OCI-LY3 (cell line): ENCODE data around the gene AFAP1L1.

ENCODE experiments used
- H2AFZ ChIP-seq: fragments of 200-600, 300-600 bp; shearing (Covaris generic); 2 replicates; pipeline ENCODE4 v1.6.0; 2014; ENCODE audit warnings: antibody characterized with exemption, low read depth, low read length
- H3K27ac ChIP-seq: fragments of 200-600, 300-600 bp; sonication (generic); 2 replicates; pipeline ENCODE4 v1.5.1; 2014; ENCODE audit warnings: mild to moderate bottlenecking, low read length, moderate library complexity, mixed read lengths
- H3K27me3 ChIP-seq: fragments of 200-600, 300-600 bp; sonication (generic); 2 replicates; pipeline ENCODE4 v1.6.1; 2014; ENCODE audit warnings: low read depth, low read length, mixed read lengths
- H3K36me3 ChIP-seq: fragments of 200-600, 300-600 bp; sonication (generic); replicated peaks from 2 replicates; pipeline ENCODE3; 2014; ENCODE audit warnings: low read depth, low read length, mixed read lengths
- H3K4me1 ChIP-seq: fragments of 300-600, 200-600 bp; sonication (generic); 2 replicates; pipeline ENCODE4 v1.6.1; 2014; ENCODE audit warnings: low read length, mixed read lengths
- H3K4me2 ChIP-seq: fragments of 200-600, 300-600 bp; sonication (generic); 2 replicates; pipeline ENCODE4 v1.6.1; 2014; ENCODE audit warnings: low read length, mixed read lengths
- H3K4me3 ChIP-seq: fragments of 300-600, 200-600 bp; sonication (generic); 2 replicates; pipeline ENCODE4 v1.5.1; 2014; ENCODE audit warnings: antibody characterized with exemption, mild to moderate bottlenecking, low read length, moderate library complexity
- H3K79me2 ChIP-seq: fragments of 300-600, 200-600 bp; shearing (Covaris generic); 2 replicates; pipeline ENCODE4 v1.6.1; 2014; ENCODE audit warnings: mild to moderate bottlenecking, low read length, mixed read lengths
- H3K9ac ChIP-seq: fragments of 300-600, 200-600 bp; shearing (Covaris generic); 2 replicates; pipeline ENCODE4 v1.6.0; 2014; ENCODE audit warnings: mild to moderate bottlenecking, low read length, moderate library complexity
- H3K9me3 ChIP-seq: fragments of 200-600, 300-600 bp; shearing (Covaris generic); 2 replicates; pipeline ENCODE4 v1.6.1; 2014; ENCODE audit warnings: low read length, mixed read lengths; ENCODE audit not compliant: insufficient read depth
- H4K20me1 ChIP-seq: fragments of 200-600, 300-600 bp; sonication (generic); 2 replicates; pipeline ENCODE4 v1.6.1; 2016; ENCODE audit warnings: low read length, mixed read lengths; ENCODE audit not compliant: insufficient read depth
- EZH2phosphoT487 ChIP-seq: fragments of 200-600 bp; shearing (Covaris generic); IDR thresholded peaks from 2 replicates; pipeline ENCODE4 v1.6.1; 2018; ENCODE audit warnings: antibody characterized with exemption, mixed run types, low read depth
- TF ChIP-seq, protein P1 (sequence below): fragments of 200-600, 300-600 bp; sonication (generic); IDR thresholded peaks from 2 replicates; pipeline ENCODE4 v1.5.1; 2014; ENCODE audit warnings: antibody characterized with exemption, low read length, low read depth

The AFAP1L1 gene

GRCh38 chr5:149265068-149265465, 6.6 kb upstream of the AFAP1L1 start:
- H3K4me1 ChIP-seq, result no peaks in the 10 kb centered on the region
- TF ChIP-seq, protein P1, sequence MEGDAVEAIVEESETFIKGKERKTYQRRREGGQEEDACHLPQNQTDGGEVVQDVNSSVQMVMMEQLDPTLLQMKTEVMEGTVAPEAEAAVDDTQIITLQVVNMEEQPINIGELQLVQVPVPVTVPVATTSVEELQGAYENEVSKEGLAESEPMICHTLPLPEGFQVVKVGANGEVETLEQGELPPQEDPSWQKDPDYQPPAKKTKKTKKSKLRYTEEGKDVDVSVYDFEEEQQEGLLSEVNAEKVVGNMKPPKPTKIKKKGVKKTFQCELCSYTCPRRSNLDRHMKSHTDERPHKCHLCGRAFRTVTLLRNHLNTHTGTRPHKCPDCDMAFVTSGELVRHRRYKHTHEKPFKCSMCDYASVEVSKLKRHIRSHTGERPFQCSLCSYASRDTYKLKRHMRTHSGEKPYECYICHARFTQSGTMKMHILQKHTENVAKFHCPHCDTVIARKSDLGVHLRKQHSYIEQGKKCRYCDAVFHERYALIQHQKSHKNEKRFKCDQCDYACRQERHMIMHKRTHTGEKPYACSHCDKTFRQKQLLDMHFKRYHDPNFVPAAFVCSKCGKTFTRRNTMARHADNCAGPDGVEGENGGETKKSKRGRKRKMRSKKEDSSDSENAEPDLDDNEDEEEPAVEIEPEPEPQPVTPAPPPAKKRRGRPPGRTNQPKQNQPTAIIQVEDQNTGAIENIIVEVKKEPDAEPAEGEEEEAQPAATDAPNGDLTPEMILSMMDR, result no peak
- no peak for TF ChIP-seq EZH2phosphoT487
- no peak overlapping the region for H3K27ac ChIP-seq
- no peaks in the 10 kb centered on the region for H3K36me3 ChIP-seq
- no peak overlapping the region for H3K4me2 ChIP-seq
- no peaks in the 10 kb centered on the region for H3K79me2 ChIP-seq
- no peak overlapping the region for H3K4me3 ChIP-seq
- no peak overlapping the region for H2AFZ ChIP-seq
- H3K9me3 ChIP-seq, result no peaks in the 10 kb centered on the region
- H3K27me3 ChIP-seq, result peaks cover 3% of the 10 kb centered on the region; the same call in 1 of the 2 replicates
- H3K9ac ChIP-seq, result no peak overlapping the region
- H4K20me1 ChIP-seq, result no peaks in the 10 kb centered on the region

DNA sequence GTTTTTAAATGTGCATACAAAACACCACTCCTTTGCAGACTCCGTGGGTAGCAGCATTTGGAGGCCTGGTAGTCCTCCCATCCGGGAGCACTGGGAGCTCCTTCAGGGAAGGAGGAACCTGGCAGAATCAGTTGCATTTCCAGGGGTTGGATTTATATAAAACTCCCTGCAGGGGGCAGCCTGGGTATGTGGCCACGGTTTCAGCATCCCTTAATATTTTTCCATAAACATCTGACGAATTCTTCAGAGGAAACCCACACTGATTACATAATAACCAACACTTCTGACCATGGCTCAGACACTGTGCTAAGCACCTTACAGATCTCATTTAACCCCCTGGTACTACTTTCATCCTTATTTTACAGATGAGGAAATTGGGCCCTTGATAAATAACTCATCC, 6.1 kb upstream of the AFAP1L1 start:
- no peaks in the 10 kb centered on the region for H4K20me1 ChIP-seq
- no peak overlapping the region for H3K9ac ChIP-seq
- no peaks in the 10 kb centered on the region for H3K9me3 ChIP-seq
- TF ChIP-seq EZH2phosphoT487, result no peak
- TF ChIP-seq, protein P1, result peak; percentile 11; the same call in 1 of the 2 replicates
- no peak overlapping the region for H3K27ac ChIP-seq
- H3K4me2 ChIP-seq, result no peak overlapping the region
- H3K27me3 ChIP-seq, result no peaks in the 10 kb centered on the region
- H3K4me3 ChIP-seq, result no peak overlapping the region
- H3K4me1 ChIP-seq, result no peaks in the 10 kb centered on the region
- H3K36me3 ChIP-seq, result no peaks in the 10 kb centered on the region
- H3K79me2 ChIP-seq, result no peaks in the 10 kb centered on the region
- H2AFZ ChIP-seq, result no peak overlapping the region

GRCh38 chr5:149267241-149267973, 4.3 kb upstream of the AFAP1L1 start:
- H3K27me3 ChIP-seq, result no peaks in the 10 kb centered on the region

GRCh38 chr5:149268928-149269557, 2.6 kb upstream of the AFAP1L1 start:
- Histone ChIP-seq H3K4me2 (no peak overlapping the region), H3K9ac (no peak overlapping the region), H3K27me3 (no peaks in the 10 kb centered on the region), H3K79me2 (no peaks in the 10 kb centered on the region), H3K9me3 (no peaks in the 10 kb centered on the region), H4K20me1 (no peaks in the 10 kb centered on the region), H2AFZ (no peak overlapping the region), H3K27ac (no peak overlapping the region), H3K4me3 (no peak overlapping the region), H3K4me1 (no peaks in the 10 kb centered on the region), H3K36me3 (no peaks in the 10 kb centered on the region)
- TF ChIP-seq, protein P1, result peak; percentile 62
- TF ChIP-seq EZH2phosphoT487, result no peak

More at GRCh38 chr5:149267241-149267973, 4.3 kb upstream of the AFAP1L1 start:
- TF ChIP-seq, protein P1, result no peak
- no peak for TF ChIP-seq EZH2phosphoT487
- Histone ChIP-seq H3K9me3 (no peaks in the 10 kb centered on the region), H3K4me1 (no peaks in the 10 kb centered on the region), H2AFZ (no peak overlapping the region), H3K4me3 (no peak overlapping the region), H3K4me2 (no peak overlapping the region), H3K27ac (no peak overlapping the region), H4K20me1 (no peaks in the 10 kb centered on the region), H3K36me3 (no peaks in the 10 kb centered on the region), H3K9ac (no peak overlapping the region), H3K79me2 (no peaks in the 10 kb centered on the region)
